Measurements from ENCODE around the gene BACE1.

BACE1 gene

GRCh38 chr11:117305145-117305544, 10.9 kb downstream of the BACE1 start:
- no peak for DNase-seq

GRCh38 chr11:117303646-117304315, 12.3 kb downstream of the BACE1 start:
- DNase-seq: no peak

GRCh38 chr11:117303101-117303500, 13.0 kb downstream of the BACE1 start:
- no peak for DNase-seq

- DNase-seq: no peak
Observed at GRCh38 chr11:117302228-117302627, 13.8 kb downstream of the BACE1 start.

- DNase-seq: no peak
Observed at GRCh38 chr11:117300773-117301172, 15.3 kb downstream of the BACE1 start.

GRCh38 chr11:117300283-117300663, 15.8 kb downstream of the BACE1 start:
- DNase-seq: no peak

GRCh38 chr11:117299351-117300282, 16.4 kb downstream of the BACE1 start:
- DNase-seq: no peak

- DNase-seq: no peak
Observed at GRCh38 chr11:117298195-117298594, 17.9 kb downstream of the BACE1 start.

GRCh38 chr11:117296881-117297280, 19.2 kb downstream of the BACE1 start:
- DNase-seq: no peak

GRCh38 chr11:117295438-117296137, 20.5 kb downstream of the BACE1 start:
- no peak for DNase-seq

GRCh38 chr11:117292616-117293015, 23.4 kb downstream of the BACE1 start:
- no peak for DNase-seq

- DNase-seq: no peak
Observed at GRCh38 chr11:117290809-117291396, 25.2 kb downstream of the BACE1 start, which contains the start of gene BACE1-AS. BACE1-AS (plus strand) TSS chr11:117291346.

GRCh38 chr11:117289795-117290194, 26.3 kb downstream of the BACE1 start:
- no peak for DNase-seq

GRCh38 chr11:117287668-117288067, 28.4 kb downstream of the BACE1 start:
- DNase-seq: no peak

GRCh38 chr11:117286588-117286987, 29.5 kb downstream of the BACE1 start:
- no peak for DNase-seq

- DNase-seq: no peak
Observed at GRCh38 chr11:117284053-117284452, 32.0 kb downstream of the BACE1 start.

GRCh38 chr11:117282956-117283355, 33.1 kb downstream of the BACE1 start:
- DNase-seq: no peak

- DNase-seq: no peak
Observed at GRCh38 chr11:117281869-117282268, 34.2 kb downstream of the BACE1 start.

- DNase-seq: no peak
Observed at GRCh38 chr11:117281159-117281558, 34.9 kb downstream of the BACE1 start.

- DNase-seq: no peak
Observed at GRCh38 chr11:117279711-117280376, 36.2 kb downstream of the BACE1 start.

- no peak for DNase-seq
Observed at GRCh38 chr11:117278347-117278746, 37.7 kb downstream of the BACE1 start.

- DNase-seq: no peak
Observed at GRCh38 chr11:117273550-117274289, 42.3 kb downstream of the BACE1 start.
